UCSD-AML1 (cell line): ENCODE data around the gene SERAC1.

Experiments used
- DNase-seq: peaks from one replicate; lab custom pipeline; 2025; ENCODE audit not compliant: unreplicated experiment; lab: John Stamatoyannopoulos, UW

Gene SERAC1

DNA sequence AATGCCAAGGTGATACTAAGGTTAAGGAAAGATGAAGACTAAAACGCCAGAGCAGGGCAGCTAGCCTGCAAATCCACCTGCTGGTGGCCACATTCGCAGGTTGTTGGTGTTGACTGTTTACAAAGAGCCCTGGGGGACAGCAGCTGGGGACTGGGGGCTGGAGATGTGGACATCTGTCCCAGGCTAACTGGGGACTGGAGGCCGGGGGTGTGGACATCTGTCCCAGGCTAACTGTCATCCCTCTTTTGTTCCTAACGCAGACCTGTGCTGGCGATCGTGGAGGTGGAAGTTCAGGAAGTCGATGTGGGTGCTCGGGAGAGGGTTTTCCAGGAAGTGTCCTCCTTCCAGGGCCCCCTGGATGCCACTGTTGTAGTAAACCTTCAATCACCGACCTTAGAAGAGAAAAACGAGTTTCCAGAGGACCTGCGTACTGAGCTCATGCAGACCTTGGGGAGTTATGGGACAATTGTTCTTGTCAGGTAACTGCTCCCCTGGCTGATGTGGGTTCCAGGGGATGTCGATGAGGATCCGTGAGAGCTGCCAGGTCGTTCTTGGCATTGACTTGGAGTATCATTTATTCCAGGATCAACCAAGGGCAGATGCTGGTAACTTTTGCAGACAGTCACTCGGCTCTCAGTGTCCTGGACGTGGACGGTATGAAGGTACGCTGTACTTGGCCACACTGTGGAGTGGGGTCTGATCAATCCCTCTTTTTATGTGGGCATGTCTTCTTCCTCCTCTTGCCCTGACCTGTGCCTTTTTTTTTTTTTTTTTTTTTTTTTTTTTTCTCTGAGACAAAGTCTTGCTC, 87.0 kb downstream of the SERAC1 start:
- DNase-seq: no peak

- DNase-seq: no peak
These were observed 89.7 kb downstream of the SERAC1 start for GRCh38 chr6:158078320-158078719.

GRCh38 chr6:158077676-158078075, 90.4 kb downstream of the SERAC1 start:
- no peak for DNase-seq

GRCh38 chr6:158076548-158076947, 91.5 kb downstream of the SERAC1 start:
- no peak for DNase-seq

- no peak for DNase-seq
These were observed 94.3 kb downstream of the SERAC1 start for GRCh38 chr6:158073776-158074175.

- peak; percentile 64 for DNase-seq
These were observed 95.9 kb downstream of the SERAC1 start for GRCh38 chr6:158072083-158072721.

- no peak for DNase-seq
These were observed 96.7 kb downstream of the SERAC1 start for GRCh38 chr6:158071121-158072082.

DNA sequence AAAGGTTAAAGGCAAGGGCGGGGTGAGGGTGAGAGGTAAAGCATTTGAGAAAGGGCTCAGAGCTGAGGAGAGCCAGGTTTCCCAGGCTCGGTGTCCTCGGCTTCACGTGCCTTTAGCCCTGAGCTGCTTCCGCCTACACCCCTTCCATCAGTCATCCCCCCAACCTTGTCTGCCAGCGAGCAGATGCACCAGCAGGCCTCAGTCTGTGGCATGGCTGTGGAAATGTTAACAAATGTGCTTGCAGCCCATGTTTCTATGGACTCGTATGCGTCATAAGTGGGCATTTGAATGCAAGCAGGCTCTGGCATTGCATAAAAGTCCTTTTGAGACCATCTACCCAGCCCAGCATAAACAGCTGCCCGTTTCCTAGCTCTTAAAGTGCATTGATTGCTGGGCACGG, 97.5 kb downstream of the SERAC1 start:
- DNase-seq: no peak

GRCh38 chr6:158069800-158070195, 98.3 kb downstream of the SERAC1 start:
- DNase-seq: no peak

- no peak for DNase-seq
These were observed 98.9 kb downstream of the SERAC1 start for GRCh38 chr6:158068893-158069799.

DNA sequence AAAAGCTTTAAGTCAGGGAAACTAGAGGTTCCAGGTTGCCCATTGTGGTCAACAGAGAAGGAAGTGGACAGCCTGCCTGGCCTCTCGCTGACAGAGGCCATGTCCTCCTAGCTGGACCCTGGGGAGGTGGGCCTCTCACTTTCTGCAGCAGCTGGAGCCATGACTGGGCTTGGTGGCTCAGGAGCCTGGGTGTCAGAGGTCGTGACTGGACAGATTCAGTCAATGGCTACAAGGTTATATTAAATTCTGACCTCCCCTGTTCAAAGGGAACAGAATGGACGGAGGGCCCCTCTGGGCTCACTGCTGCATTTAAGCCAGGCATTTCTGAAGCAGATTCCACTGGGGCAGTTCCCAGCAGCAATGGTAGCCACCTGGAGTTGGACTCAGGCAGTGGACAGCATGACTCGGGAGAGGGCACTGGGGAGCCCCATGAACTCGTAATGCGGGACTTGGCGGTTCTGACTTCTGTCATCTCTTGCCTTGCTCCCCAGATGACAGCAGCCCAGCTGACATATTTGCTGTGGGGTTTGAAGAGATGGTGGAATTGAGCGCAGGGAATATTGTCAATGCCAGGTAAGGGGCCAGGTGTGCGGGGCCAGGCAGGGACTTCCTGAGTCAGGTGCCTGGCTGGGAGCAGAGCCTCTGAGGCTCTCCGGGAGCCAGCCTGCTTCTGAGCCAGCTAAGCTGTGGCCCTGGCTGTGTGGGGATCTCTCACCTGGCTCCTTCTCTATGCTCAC, 99.7 kb downstream of the SERAC1 start:
- no peak for DNase-seq

GRCh38 chr6:158067436-158068015, 100.5 kb downstream of the SERAC1 start:
- no peak for DNase-seq

GRCh38 chr6:158066136-158066781, 101.8 kb downstream of the SERAC1 start:
- no peak for DNase-seq

GRCh38 chr6:158064725-158065251, 103.3 kb downstream of the SERAC1 start:
- DNase-seq: no peak

DNA sequence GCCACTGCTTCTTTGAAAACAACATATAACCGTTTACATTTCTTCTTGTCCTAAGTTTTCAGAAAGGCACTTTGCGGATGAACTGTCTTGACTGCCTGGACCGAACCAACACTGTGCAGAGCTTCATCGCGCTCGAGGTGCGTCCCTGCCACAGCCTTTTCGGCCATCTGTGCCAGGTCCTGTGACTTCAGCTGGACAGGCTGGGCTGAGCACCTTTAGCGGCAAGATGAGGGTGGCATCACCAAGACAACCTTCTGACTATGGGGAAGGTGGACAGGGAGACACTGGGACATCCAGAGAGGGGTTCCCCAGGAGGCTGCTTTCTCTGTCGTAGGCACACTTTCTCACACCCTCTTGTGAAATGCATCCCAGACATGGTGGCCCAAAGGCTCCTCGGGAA, 104.3 kb downstream of the SERAC1 start:
- DNase-seq: no peak

GRCh38 chr6:158061709-158062461, 106.2 kb downstream of the SERAC1 start:
- no peak for DNase-seq

DNA sequence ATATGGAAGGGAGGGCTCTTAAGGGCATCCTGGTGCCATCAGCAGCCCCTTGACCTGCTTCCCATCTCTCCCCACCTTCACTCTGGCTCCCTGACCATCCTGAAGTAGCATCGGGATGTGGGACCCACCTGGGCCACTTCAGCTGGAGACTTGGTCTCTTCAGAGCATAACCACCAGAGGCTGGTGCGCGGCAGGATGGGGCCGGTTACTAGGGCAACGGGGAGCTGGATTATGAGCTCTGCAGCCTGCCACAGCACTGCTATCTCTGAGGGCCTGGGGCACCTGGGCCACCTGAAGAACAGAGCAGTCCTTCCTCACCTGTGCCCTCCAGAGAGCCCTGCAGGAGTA, 106.7 kb downstream of the SERAC1 start:
- DNase-seq: no peak
